Measurements from ENCODE around the gene RREB1.

RREB1 gene

DNA sequence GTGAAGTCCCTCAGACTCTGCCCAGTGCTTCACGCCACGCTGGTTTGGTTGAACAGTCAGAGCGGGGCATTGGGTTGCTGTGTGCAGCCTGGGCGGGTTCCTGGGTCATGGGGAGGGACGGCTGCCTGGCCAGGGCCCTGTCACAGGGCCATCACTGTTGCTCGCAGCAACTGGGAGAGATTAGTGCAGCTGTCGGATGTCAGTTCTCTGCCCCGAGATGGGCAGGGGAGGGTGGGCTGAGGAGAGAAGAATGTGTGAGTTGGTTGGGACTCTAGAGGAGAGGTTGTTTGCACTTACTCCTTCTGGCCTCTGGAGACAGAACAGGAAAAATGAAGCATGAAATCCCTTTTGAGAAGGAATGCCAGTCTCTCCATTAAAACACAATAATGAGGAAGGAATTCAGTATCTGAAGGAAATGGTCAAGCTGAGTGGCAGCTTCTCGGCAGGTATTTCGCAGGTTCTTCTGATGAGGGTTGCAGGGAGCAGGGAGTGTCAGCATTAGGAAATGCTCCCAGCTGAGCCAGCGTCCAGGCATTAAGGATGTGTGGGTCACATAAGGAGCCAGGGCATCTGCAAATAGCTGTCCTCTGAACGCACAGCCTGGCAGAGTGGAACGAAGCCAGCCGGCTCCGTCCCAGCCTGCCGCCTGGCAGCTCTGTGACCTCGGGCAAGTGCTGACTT is 109.3 kb downstream of the RREB1 start:
- TF ChIP-seq, protein P1, sequence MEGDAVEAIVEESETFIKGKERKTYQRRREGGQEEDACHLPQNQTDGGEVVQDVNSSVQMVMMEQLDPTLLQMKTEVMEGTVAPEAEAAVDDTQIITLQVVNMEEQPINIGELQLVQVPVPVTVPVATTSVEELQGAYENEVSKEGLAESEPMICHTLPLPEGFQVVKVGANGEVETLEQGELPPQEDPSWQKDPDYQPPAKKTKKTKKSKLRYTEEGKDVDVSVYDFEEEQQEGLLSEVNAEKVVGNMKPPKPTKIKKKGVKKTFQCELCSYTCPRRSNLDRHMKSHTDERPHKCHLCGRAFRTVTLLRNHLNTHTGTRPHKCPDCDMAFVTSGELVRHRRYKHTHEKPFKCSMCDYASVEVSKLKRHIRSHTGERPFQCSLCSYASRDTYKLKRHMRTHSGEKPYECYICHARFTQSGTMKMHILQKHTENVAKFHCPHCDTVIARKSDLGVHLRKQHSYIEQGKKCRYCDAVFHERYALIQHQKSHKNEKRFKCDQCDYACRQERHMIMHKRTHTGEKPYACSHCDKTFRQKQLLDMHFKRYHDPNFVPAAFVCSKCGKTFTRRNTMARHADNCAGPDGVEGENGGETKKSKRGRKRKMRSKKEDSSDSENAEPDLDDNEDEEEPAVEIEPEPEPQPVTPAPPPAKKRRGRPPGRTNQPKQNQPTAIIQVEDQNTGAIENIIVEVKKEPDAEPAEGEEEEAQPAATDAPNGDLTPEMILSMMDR (IDR thresholded peaks at IDR 0.05; ENCODE audit: low read depth, low read length), result no peak
- no peak for DNase-seq (ENCODE audit: extremely low read depth, low read depth)

DNA sequence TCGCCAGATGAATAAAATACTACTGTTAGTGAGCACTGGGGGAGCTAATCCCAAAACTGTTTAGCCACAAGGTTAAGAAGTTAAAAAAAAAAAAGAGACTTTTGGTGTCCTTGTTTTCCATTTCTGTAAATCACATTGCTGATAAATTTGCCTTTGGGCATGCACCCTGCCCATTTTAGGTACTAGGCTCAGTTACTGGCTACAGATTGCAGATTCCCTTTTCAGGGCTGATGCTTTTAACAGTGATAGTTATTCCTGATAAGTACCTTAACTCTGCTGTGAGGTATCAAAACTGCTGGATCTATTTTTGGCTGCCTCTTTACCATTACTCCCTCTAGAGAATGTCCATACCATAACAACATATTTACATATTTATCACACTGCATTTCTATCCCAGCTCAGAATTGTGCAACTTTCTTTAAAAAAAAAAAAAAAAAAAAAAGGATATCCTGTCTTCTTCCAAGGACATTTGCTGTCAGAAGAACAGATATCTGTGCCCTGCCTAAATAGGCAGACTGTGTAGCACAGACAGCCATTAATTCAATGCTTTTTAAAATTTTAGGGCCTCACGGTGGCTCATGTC is 110.7 kb downstream of the RREB1 start:
- no peak for DNase-seq (ENCODE audit: extremely low read depth, low read depth)
- TF ChIP-seq, protein P1 (IDR thresholded peaks at IDR 0.05; ENCODE audit: low read depth, low read length), result no peak

DNA sequence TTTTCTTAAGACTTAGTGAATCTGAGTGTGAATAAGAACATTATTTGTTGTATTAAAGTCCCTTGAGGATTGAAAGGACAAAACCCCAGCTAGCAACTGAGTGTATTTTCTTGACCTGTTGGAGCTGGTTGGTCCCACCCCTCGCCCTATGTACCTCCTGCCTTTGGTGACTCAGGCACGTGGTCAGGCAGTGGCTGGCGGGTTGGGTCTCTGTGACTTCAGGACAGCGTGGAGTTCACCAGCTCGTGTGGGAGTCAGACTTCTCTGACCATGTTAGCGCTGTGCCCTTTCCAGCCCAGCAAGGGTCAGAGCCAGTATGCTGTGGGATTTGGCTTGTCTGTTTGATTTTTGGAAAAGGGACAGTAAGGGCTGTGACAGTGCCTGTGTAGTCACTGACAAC is 111.5 kb downstream of the RREB1 start:
- DNase-seq (ENCODE audit: extremely low read depth, low read depth), result no peak
- TF ChIP-seq, protein P1 (IDR thresholded peaks at IDR 0.05; ENCODE audit: low read depth, low read length), result no peak

DNA sequence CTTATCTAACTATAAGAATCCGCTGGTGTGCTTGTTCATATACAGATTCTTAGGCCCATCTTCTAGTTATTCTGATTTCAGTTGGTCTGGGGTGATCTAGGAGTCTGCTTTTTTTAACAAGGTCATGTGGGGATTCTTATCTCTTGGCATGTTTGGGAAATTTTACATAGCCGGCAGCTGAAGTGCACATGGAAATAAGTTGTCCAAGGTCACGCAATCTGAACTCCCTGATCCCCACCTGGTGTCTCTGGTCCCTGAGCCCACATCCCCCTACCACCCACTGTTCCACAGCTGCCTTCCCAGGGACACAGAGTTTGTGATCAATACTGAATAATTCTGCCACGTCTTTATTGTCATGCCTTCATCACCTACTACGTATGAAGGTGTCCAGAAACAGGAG is 114.4 kb downstream of the RREB1 start:
- TF ChIP-seq, protein P1 (IDR thresholded peaks at IDR 0.05; ENCODE audit: low read depth, low read length), result no peak
- no peak for DNase-seq (ENCODE audit: extremely low read depth, low read depth)

DNA sequence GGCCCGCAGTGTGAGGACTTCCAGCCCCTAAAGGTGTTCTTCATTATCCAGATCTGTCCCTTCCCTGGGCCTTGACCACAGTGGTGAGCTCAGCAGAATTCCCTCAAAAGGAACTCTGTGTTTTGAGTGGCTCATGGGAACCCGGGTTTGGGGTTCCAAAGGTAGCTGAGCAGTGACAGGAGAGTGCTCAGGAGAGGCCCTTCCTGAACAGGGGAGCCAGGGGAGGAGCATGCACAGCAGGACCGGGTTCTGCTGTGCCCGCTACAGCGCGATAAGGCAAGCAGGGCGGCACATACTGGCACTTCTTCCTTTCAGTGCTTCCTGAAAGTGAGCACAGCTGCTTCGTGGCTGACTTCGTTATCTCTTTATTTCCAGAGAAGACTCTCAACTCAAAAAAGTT is 117.0 kb downstream of the RREB1 start:
- TF ChIP-seq, protein P1 (IDR thresholded peaks at IDR 0.05; ENCODE audit: low read depth, low read length), result no peak
- DNase-seq (ENCODE audit: extremely low read depth, low read depth), result no peak

DNA sequence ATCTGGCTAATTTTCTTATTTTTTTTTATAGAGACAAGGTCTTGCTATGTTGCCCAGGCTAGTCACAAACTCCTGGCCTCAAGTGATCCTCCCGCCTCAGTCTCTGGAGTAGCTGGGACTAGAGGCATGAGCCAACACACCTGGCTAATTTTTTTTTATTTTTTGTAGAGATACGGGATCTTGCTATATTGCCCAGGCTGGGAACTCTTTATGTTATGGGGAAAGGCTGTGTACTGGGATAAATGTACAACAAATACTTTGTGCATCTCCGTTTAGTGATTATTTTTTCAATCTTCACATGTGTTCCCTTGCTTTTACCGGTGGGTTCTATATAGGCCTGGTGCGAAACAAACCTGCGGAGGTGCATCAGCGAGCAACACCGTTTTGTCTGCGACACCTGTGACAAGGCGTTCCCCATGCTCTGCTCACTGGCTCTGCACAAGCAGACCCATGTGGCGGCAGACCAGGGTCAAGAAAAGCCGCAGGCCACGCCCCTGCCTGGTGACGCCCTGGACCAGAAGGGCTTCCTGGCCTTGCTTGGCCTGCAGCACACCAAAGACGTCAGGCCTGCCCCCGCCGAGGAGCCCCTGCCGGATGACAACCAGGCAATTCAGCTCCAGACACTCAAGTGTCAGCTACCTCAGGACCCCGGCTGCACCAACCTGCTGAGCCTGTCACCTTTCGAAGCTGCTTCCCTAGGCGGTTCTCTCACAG is 121.1 kb downstream of the RREB1 start:
- TF ChIP-seq, protein P1 (IDR thresholded peaks at IDR 0.05; ENCODE audit: low read depth, low read length), result no peak
- no peak for DNase-seq (ENCODE audit: extremely low read depth, low read depth)
